Spleen (tissue), 11 donors: ENCODE results near the gene RABGAP1. TPM values are rescaled to one million over a fixed set of nuclear protein-coding genes. Genes with fewer than 3 reads are reported as not detected.

Experiments used
- DNase-seq: peaks from one replicate; pipeline ENCODE4 v3.0.0-alpha.2; 2020
- H3K27ac ChIP-seq, 8 donors: fragments of 200-600 bp; sonication (generic) in 7 of 8; 1 replicate in 4 of 8; 2 replicates in 4 of 8; pipeline versions ENCODE4 v1.5.0 to v1.8.0; 2016 to 2021; ENCODE audit warnings: inconsistent platforms in 4 of 8, mild to moderate bottlenecking in 4 of 8, moderate library complexity in 1 of 8
- H3K27me3 ChIP-seq, 7 donors: fragments of 200-600 bp; sonication (generic) in 6 of 7; replicated peaks in 1 of 7; 1 replicate in 4 of 7; 2 replicates in 3 of 7; pipeline versions ENCODE4 v1.5.0 to v1.8.0; 2016 to 2021; ENCODE audit warnings: inconsistent platforms in 3 of 7, mild to moderate bottlenecking in 1 of 7
- H3K36me3 ChIP-seq, 6 donors: fragments of 200-600 bp; sonication (generic) in 5 of 6; 1 replicate in 4 of 6; 2 replicates in 2 of 6; pipeline versions ENCODE4 v1.5.0 to v1.8.0; 2016 to 2021; ENCODE audit warnings: inconsistent platforms in 2 of 6
- H3K4me1 ChIP-seq, 6 donors: fragments of 200-600 bp; sonication (generic) in 5 of 6; 1 replicate in 3 of 6; 2 replicates in 3 of 6; pipeline versions ENCODE4 v1.5.0 to v1.8.0; 2016 to 2021; ENCODE audit warnings: inconsistent platforms in 3 of 6
- H3K4me3 ChIP-seq, 8 donors: fragments of 200-600 bp; sonication (generic) in 7 of 8; 1 replicate in 4 of 8; 2 replicates in 4 of 8; pipeline versions ENCODE4 v1.5.0 to v1.8.0; 2016 to 2021; ENCODE audit warnings: inconsistent platforms in 4 of 8, mild to moderate bottlenecking in 4 of 8, moderate library complexity in 2 of 8
- H3K9me3 ChIP-seq, 8 donors: fragments of 200-600 bp; sonication (generic) in 7 of 8; 1 replicate in 4 of 8; 2 replicates in 4 of 8; pipeline versions ENCODE4 v1.5.0 to v1.8.0; 2016 to 2021; ENCODE audit warnings: inconsistent platforms in 4 of 8
- CTCF ChIP-seq, 11 experiments: fragments of 200-600 bp in 7 of 11; fragments of 450-650 bp in 4 of 11; sonication (generic) in 4 of 11; IDR thresholded peaks in 8 of 11; conservative IDR thresholded peaks in 3 of 11; 1 replicate in 7 of 11; 2 replicates in 4 of 11; pipeline versions ENCODE4 v1.4.0 to v1.8.0; 2016 to 2021; ENCODE audit warnings: antibody characterized with exemption in 11 of 11, inconsistent platforms in 4 of 11, mild to moderate bottlenecking in 1 of 11
- POLR2A ChIP-seq, 3 donors: fragments of 450-650 bp; IDR thresholded peaks; one replicate each; pipeline ENCODE4 v1.5.1; 2017; ENCODE audit warnings: antibody characterized with exemption in 3 of 3, mild to moderate bottlenecking in 1 of 3
- POLR2AphosphoS5 ChIP-seq, 3 donors: sonication (generic); formaldehyde crosslinking; IDR thresholded peaks; one replicate each; pipeline ENCODE4 v1.5.1; 2017; ENCODE audit warnings: antibody characterized with exemption in 3 of 3
- WGBS, 5 donors: extraction: QIAGEN DNeasy Blood & Tissue Kit in 3 of 5; methylation state at CpG; one replicate each; pipeline versions ENCODE4 v1.1.5 to v1.1.7; 2013 to 2018; 5-methylcytosine and 5-hydroxymethylcytosine counted together
- intact Hi-C: fragments of 100-400 bp; cut with DNase I; formaldehyde crosslinking; loops from one replicate; pipeline ENCODE4 v1.15.0; 2023; ENCODE audit warnings: low total_unique reads
- polyA plus RNA-seq, 3 donors: library from polyadenylated mRNA; stranded (reverse); fragments of 200-250 nt; gene quantifications; one replicate each; pipeline ENCODE4 v1.2.1, GENCODE V29; 2013
- total RNA-seq, 7 donors: library from RNA; depleted of rRNA in 3 of 7; stranded (reverse); fragments of >200 nt in 3 of 7; fragmentation: NEBNext Ultra II Directional in 4 of 7; extraction: Animal tissue kit (Norgen Biotek cat#: 25700) in 4 of 7; gene quantifications; one replicate each; pipeline versions ENCODE4 v1.1.0 to v1.2.1, GENCODE V29; 2016 to 2021
- donor health status: healthy with polysubstance abuse.
- donor health status: DM: no; HTN: no; CAD: no; lungs with moderate emphysema.
- donor health status: DM: no; HTN: no; CAD: no.
- donor health status: Bipolar disorder and iron deficiency.
- donor health status: healthy.
- donor health status: DM: no; HTN: no; CAD: no.
- donor health status: DM: yes; HTN: yes; CAD: no.

The RABGAP1 gene
- total and polyA plus RNA-seq, 10 donors = 7.4 to 65.7 (median 48.6) TPM

- no peak for TF ChIP-seq CTCF (IDR thresholded peaks at IDR 0.05 in 8 of 11, conservative IDR thresholded peaks at IDR 0.05 in 3 of 11)
- no peak for TF ChIP-seq POLR2A (IDR thresholded peaks at IDR 0.05)
- TF ChIP-seq POLR2AphosphoS5 (IDR thresholded peaks at IDR 0.05) = no peak
- intact Hi-C loops = no loop called here
- no peaks in the 10 kb centered on the region for H3K9me3 ChIP-seq
- no peak for DNase-seq
- H3K36me3 ChIP-seq = peaks cover 0 to 10% (median 0%) of the 10 kb centered on the region in 6 donors
- H3K27ac ChIP-seq = no peak overlapping the region
- H3K4me3 ChIP-seq = peak overlapping the region in 2 of 8 donors; percentile 75 to 88
- H3K4me1 ChIP-seq = peaks cover 22 to 75% (median 45%) of the 10 kb centered on the region in 6 donors
- no peaks in the 10 kb centered on the region for H3K27me3 ChIP-seq
- WGBS, 5 donors = 76 to 94% (median 81%) methylated on average over 1 of the region's 1 CpG
Measured at GRCh38 chr9:122929796-122930354, 10.9 kb upstream of the RABGAP1 start.

DNA sequence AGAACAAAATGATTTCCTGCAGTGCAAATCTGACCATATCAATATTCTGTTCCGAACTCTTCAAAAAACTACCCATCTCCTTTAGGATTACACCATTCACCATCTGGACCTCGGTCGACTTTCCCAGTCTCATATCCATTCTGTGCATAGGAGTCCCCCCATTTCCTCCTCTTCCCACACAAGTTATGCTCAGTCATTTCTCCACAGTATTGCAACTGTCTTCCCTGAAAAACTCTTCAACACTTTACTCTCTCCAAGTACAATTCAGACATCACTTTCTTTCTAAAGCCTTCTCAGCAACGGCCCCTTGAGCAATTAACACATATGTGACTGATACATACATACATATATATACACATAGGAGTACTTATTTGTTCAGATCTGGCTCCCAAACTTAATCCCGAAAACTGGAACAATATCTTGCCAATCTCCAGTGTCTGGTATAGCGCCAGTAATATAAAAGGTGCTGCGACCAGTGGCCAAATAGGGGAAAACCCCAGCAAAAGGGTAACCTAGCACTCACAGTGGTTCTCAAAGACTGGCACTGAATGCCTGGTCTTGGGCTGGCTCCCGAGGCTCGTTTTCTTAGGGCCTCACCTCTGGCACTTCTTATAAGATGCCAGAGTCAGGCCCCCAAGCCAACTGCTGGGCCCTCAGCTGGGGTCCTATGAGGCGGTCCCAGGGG is 10.1 kb upstream of the RABGAP1 start:
- peaks cover 0 to 7% (median 0%) of the 10 kb centered on the region in 6 donors for H3K36me3 ChIP-seq
- peak overlapping the region; percentile 76 to 91 (median 86) for H3K27ac ChIP-seq
- H3K4me3 ChIP-seq = peak overlapping the region; percentile 69 to 97 (median 77)
- WGBS, 5 donors = 26 to 45% (median 30%) methylated on average over 7 to 10 of the region's 10 CpGs
- no peaks in the 10 kb centered on the region for H3K27me3 ChIP-seq
- intact Hi-C loops = no loop called here
- peaks cover 22 to 82% (median 45%) of the 10 kb centered on the region in 6 donors for H3K4me1 ChIP-seq
- TF ChIP-seq POLR2AphosphoS5 (IDR thresholded peaks at IDR 0.05) = no peak
- no peak for TF ChIP-seq POLR2A (IDR thresholded peaks at IDR 0.05)
- TF ChIP-seq CTCF (IDR thresholded peaks at IDR 0.05 in 8 of 11, conservative IDR thresholded peaks at IDR 0.05 in 3 of 11) = no peak
- DNase-seq = no peak
- no peaks in the 10 kb centered on the region for H3K9me3 ChIP-seq

DNA sequence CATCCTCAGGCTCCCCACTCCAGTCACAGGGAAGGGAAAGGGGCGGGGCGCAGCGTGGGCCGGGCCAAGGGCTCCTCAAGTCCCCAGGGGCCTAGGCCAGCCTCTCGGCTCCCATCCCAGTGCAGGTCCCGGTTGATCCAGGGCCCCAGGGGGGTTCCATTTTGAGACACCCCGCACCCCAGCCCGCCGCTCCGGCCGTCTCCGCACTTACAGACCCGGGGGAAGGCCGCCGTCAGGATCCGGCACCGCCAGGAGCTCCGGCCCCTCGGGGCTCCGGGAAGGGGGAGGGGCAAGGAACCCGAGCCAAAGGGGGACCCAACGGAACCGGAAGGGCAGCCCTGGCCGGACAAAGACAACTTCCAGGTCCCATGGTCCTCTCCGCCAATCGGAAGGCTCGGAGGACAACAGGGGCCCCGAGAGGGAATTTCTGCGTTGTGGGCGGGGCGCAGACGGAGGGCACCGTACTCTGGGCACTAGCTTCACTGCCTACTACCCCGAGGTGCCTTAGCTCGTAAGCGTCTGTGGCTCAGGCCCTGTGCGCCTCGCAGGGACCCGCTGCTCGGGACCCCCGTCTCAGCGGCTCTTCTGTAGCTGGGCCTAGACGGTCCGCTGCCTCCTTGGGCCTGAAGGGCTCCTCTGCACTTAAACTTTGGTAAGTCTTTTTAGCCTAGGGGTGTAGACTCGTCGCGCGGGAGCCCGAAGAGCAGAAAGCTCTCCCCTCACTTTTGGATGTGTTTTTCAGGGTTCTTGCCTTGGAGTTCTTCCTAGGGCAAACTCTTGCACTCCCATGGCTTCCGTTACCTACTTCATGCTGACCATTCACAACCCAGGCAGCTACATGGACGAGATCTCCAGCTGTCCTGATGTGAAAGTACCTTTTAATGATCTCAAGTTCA is 9.3 kb upstream of the RABGAP1 start, which contains the start of gene ZBTB26:
ZBTB26 (minus strand) TSS at position 287 of the 896 bp plus-strand sequence. CDS start 11,578 bp downstream, outside the sequence.
- peak within 1 kb of the TSS; percentile 76 to 91 (median 86) for H3K27ac ChIP-seq
- H3K4me3 ChIP-seq = peak within 1 kb of the TSS; percentile 69 to 97 (median 77)
- DNase-seq = peak; percentile 98
- intact Hi-C loops = no loop called here
- peaks cover 22 to 84% (median 45%) of the 10 kb centered on the region in 6 donors for H3K4me1 ChIP-seq
- TF ChIP-seq POLR2AphosphoS5 (IDR thresholded peaks at IDR 0.05) (peak; percentile 85 to 88 (median 87)), POLR2A (IDR thresholded peaks at IDR 0.05) (no peak), CTCF (IDR thresholded peaks at IDR 0.05 in 8 of 11, conservative IDR thresholded peaks at IDR 0.05 in 3 of 11) (no peak)
- no peaks in the 10 kb centered on the region for H3K27me3 ChIP-seq
- peaks cover 0 to 12% (median 4%) of the 10 kb centered on the region in 6 donors for H3K36me3 ChIP-seq
- 0 to 1% (median 0%) methylated on average over 16 to 51 of the region's 51 CpGs for WGBS, 5 donors
- H3K9me3 ChIP-seq = no peaks in the 10 kb centered on the region
